NCI-H748 (cell line): Measurements from ENCODE around the gene ARMC9.

Source experiments
- DNase-seq: peaks from one replicate; lab custom pipeline; 2025; ENCODE audit not compliant: unreplicated experiment; lab: John Stamatoyannopoulos, UW

Gene ARMC9

DNA sequence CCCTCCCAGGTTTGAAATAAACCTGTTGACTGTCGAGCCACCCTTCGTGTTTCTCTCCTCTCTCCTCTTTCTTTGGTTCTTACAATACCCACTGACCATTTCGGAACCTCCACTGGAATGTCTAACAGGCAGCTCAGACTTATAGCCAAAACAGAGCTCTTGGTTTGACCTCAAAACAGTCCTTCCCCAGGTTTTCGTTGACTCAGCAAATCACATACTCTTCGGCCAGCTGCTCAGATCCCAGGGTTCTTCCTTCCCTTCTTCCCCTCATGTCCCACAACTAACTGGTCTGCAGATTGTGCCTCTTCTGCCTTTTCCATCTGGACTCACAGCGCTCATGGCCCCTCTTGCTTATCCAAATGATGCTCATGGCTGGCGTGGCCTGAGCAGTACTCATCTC, 4.7 kb downstream of the ARMC9 start:
- no peak for DNase-seq

DNA sequence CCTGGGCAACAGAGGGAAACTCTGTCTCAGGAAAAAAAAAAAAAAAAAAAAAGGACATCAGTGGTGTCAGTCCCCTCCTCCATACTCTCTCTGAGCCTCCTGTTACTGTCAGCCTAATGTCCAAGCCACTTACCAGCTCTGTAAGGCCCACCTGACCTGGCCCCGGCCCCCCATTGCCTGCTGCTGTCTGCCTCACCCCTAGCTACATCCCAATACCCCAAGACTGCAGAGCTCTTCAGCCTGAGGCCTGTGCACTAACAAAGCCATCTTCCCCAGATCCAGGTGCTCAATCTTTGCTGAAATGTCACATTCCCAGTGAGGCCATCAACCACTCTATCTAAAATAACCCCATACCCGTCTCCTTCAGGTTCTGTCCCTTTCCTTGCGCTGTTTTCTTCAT, 5.7 kb downstream of the ARMC9 start:
- no peak for DNase-seq

DNA sequence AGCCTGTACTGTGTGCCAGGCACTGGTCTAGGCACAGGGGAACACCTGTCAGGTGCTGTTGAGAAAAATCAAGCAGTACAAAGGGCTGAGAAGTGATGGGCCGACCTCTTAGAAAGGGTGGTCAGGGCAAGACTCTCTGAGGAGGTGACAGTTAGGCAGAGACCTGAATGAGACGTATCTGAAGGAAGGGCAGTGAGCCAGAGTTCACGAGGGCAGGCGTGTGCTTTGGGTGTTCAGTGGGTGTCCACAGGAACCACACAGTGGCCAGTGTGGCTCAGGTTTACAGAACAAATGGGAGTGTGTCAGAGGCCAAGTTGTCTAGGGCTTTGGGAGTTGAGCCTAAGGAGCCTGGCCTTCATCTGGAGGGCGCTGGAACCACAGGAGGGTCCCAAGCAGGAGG, 6.2 kb downstream of the ARMC9 start:
- DNase-seq: no peak

DNA sequence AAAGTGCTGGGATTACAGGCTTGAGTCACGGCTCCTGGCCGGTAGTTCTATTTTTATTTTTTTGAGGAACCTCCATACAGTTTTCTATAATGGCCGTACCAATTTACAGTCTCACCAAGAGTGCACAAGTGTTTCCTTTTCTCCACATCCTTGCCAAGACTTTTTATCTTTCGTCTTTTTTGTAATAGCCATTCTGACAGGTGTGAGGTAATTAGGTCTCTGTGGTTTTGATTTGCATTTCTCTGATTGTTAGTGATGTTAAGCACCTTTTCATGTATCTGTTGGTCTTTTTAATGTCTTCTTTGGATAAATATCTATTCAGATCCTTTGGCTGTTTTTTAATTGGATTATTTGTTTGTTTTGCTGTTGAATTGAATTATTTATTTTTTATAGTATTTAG, 9.3 kb downstream of the ARMC9 start:
- DNase-seq: no peak

DNA sequence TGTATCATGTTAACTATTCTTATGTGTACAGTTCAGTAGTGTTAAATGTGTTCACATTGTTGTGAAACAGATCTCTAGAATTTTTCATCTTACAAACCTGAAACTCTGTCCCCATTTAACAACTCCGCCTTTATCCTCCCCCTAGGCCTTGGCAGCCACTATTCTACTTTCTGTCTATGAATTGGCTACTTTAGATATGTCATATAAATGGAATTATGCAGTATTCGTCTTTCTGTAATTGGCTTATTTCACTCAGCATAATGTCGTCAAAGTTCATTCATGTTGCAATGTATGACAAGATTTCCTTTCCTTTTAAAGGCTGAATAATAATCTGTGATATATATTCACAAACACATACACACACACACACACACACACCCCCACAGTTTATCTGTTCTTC, 12.4 kb downstream of the ARMC9 start:
- no peak for DNase-seq

DNA sequence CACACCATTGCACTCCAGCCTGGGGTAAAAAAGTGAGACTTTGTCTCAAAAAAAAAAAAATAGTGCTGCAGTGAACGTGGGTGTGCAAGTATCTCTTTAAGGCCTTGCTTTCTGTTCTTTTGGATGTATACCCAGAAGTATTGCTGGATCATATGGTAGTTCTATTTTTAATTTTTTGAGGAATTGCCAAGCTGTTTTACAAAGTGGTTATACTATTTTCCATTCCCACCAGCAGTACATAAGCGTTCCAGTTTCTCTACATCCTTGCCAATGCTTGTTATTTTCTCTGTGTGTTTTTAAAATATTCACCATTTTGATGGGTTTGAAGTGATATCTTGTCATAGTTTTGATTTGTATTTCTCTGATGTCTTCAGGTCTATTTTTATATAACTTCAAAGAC, 13.1 kb downstream of the ARMC9 start:
- no peak for DNase-seq

DNA sequence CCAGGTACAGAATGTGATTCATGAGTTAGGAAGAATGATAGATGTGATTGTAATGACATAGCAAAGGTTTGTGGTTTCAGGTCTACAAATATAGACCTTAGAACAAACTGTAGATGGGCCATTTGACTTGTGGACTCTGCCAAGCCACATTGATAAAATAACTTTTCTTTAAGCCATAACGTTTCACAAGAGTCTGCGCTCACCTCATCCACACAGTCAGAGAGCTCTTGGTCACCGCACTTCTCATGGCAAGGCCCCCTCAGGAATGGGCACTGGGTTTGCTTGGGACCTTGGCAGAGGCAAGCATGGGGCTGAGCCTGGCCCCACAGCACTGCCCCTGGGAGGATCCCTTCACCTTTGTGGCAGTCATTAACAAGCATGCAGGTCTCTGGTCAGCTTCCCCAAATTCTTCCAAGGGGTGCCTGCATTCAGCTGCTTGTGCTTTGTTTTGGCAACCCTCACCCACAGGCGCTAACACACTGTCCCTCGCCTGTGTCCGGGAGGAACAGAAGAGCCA, 14.0 kb downstream of the ARMC9 start:
- DNase-seq: no peak

DNA sequence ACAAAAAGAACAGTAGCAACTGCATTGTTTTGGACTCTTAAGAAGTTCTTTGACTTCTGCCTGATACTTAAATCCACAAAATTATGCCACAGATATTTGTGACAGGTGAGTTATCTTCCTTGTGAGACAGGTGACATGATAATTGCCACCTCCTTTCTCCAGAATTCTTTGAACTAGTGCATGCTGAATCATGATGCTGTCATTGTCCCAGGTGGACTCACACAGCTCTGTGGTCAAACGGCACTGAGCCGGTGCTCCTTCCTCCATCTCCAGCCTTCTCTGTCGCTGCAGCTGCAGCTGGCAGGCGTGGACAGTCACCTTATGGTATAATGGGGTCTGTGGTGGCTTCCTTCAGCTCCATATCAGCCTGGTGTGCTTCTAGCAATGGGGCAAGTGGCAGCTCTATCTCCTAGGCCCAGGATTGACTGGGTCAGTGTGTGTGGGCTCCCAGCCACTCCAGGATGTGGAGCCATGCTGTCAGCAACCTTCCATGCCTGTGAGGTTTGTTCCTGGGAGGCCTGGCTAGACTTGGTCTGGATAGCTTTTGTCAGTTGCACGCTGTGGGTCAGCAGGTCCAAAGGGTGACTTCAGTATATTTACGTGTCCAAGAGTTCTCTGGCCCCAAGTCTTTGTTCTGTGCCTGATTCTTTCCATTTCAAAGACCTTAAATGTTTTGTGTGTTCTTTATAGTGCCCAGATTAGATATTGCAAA, 15.7 kb downstream of the ARMC9 start:
- no peak for DNase-seq

DNA sequence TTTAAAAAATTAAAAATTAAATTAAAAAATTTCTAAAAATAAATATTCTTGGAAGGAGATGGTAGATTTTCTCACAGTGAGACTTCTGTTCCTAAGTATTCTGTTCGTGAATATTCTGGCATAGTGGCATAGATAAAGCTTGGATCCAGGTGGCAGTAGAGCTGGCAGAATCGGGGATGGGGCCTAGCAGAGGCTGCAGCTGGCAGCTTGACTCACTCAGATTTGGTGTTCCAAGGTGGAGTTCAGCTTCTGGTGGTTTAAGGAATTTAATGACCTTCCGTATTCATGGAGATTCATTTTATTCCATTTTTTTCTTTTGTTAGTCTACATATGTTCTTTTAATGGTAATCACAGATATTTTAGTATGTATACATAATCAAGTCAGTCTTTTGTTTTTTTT, 19.9 kb downstream of the ARMC9 start:
- DNase-seq: no peak

DNA sequence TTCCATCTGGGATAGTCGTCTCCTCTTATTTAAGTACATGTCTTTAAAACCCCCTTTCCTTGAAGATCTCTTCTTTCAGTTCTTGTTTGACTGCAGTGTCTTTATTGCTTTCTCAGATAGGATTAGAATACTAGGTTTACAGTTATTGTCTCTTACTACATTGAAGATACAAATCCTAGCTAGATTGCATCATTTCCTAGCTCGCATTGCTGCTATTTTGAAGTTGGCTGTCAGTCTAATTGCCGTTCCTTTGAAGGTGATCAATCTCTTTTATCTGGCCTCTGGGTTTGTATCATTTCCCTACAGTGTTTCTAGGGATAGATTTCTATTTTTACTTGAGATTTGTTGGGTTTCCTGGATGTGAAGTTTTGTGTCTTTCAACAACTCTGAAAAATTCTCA, 20.9 kb downstream of the ARMC9 start:
- no peak for DNase-seq

DNA sequence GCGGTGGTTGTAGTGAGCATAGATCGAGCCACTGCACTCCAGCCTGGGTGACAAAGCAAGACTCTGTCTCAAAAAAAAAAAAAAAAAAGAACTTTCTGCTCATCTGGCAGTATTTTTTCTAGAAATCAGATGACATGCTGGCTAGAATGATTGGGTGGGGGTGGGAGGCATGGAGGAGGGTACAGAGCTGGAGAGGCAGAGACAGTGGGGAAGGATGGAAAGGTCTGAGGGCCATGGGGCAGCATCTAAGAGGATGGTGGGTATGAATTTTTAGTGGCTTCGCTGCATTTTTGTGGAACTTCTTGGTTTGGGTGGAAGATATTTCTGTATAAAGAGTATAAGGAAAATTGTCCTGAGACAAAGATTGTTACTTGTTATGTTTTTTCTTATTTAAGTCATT, 23.3 kb downstream of the ARMC9 start:
- DNase-seq: no peak

DNA sequence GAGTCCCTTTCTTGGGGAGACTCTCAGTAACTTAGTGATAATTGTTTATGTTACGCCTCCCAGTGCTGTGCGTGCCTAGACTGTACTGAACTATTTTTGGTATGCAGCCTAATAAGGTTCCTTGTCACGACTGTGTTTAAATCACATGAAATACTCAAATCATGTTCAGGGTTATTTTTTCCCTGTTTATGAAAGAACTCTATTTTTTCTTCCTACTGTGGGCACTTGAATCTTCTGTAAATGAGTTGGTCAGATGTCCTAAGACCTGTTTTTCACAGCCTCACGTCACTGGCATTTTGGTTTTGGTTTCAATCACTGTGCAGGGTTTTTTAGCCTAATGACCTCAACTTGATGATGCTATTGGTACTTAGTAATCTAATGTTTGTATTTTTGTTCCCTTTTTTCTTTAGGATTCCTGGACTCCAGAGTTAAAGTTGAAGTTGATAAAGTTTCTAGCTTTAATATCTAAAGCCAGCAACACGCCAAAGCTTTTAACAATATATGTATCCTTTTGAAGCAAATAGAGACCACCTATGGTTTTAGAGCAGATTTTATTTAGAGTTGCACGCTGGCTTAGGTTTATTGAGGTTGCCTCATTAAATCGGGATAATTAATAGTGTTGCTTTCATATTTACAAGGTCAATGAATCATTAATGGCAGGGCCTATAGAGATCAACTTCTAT, 24.0 kb downstream of the ARMC9 start:
- no peak for DNase-seq

DNA sequence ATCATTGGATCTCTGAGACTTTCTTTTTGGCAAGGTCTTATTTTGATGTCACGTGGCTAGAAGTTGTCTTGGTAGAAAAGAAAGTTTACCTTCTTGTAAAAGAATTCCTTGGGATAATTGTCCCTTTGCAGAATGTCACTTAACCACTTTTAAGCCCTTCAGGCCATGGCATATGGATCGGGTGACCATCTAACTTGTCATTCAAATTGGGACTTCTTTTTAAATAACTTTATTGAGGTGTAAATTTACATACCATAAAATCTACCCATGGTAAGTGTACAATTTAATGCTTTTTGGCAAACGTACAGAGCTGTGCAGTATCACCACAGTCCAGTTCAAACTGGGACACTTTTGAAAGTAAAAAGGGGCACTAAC, 24.6 kb downstream of the ARMC9 start:
- no peak for DNase-seq

DNA sequence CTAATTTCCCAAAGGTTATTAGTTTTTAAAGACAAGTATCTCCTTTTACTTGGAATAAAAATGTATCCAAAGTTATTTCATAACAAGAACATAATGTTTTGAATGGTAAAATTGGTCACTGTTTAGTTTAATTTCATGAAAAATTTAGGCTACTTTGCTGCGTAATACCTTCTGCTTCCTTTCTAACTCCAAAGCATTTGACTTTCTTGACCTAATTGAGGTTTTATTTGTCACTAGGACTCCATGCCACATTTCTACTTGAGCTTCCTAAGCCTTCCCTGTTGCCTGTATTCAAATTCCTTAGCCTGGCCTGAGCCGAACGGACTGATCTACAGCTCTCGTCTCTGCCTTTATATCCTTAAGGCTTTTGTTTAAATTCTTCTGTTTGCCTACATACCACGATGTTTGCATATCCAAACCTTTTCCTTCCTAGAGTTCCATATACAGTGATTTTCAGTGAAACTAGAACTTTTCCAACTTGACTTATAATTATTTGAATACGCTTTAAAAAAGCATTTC, 25.1 kb downstream of the ARMC9 start:
- no peak for DNase-seq

DNA sequence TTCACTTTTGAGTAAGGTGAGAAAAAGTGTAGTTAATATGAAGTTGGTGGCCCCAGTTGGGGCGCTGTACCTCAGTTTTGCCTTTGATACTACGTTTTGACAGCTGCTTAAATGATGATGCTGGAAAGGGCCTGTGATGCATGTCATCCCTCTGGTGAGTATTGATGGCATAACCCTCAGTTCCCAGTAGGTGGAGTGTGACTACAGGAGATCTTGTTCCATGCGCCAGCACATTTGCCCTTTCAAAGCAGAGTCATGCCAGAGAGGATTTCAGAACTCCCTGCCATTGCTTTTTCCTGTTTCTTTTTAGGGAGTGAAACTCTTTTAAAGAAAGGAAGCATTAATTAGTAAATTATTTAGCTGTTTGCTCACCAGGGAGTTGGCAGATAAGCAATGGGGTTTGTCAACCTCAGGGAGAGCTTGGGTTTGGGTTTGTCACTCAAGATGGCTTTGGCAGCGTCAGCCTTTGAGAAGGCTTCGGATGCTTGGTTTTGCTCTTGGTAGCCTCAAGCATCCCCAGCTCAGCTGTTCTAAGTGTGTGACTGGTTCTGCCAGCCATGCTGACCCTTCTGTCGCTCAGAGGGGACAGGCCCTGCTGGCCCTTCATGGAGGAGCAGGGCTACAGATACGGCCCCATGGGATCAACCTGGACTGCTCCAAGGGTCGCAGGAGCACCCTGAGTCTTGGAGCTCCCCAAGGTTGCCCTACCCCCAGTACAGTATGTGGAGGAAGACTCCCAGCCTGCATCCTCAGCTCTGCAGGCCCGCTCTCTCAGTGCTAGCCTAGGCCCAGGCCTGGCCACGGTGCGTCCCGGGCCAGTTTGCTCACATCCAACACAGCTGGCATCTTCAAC, 29.1 kb downstream of the ARMC9 start:
- DNase-seq: peak; percentile 48

DNA sequence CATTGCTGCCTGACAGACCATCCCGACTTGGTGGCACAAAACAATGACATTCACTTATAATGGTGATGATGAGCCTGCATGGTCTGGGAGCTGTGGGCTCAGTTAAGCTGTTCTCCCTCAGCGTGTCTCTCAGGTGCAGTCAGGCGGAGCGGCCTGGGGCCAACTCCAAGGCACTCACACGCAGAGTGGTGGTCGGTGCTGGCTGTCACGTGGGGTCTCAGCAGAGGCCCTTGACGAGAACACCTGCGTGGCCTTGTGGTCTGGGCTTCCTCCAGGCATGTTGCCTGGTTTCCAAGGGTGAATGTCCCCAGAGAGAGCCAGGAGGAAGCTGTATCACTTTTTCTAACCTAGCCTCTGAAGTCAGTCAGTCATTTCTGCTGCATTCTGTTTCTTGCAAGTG, 29.8 kb downstream of the ARMC9 start:
- no peak for DNase-seq

DNA sequence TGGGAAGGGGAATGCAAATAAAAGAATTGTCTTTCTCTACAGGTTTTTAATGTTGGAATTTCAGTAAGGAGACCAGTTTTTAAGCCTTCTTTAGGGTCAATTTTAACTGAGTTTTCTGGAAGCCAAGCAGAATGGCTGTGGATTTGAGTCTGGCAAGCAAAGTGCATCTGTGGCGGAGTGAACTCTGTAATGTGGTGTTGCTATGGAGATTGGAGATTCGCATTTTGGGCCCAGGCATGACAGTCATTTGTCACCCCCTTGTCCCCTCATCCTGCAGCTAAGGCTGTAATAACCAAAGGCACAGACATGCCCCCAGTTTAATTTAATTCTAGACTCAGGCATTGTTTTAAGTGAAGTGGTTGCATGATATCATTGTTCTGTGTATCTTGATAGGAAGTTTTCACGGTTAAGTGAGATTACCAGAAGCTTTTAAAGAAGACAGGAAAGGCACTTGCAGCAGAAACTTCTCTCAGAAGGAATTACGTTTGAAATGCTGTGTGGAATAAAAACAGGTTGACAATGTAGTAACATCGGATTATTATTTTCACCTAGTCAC, 30.6 kb downstream of the ARMC9 start:
- DNase-seq: no peak

DNA sequence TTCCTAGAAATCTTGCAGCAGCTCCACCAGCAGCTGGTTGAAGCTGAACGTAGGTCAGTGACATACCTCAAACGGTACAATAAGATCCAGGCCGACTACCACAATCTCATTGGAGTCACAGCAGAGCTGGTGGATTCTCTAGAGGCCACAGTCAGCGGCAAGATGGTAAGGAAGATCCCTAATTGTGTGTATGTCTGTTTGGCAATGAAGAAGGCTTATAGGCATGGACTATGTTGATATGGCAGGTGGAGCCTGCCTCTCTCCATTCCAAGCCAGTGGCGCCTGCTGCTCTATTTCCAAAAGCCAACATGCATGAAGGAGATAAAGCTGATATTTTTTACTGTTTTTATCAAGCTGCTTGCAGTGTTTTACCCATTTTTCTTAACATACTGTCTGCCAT, 36.8 kb downstream of the ARMC9 start:
- DNase-seq: no peak

DNA sequence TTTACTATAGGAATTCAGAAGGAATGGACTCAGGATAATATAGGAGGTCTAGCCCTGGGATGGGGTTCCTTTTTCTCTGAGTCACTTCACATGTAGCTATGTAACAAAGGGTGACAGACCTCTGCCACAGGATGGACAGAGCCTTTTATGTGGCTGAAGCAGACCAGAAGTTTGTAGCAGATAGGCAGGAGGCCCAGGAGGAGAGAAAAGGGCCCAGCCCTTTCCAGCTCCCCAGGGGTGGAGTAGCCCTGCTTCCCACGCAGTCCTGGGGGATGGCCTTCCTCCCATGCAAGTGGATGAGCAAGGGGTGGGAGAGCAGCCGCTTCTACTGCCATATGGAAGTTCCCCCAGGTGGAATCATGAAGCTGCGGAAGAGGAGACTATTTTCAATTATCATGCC, 40.3 kb downstream of the ARMC9 start:
- DNase-seq: no peak

DNA sequence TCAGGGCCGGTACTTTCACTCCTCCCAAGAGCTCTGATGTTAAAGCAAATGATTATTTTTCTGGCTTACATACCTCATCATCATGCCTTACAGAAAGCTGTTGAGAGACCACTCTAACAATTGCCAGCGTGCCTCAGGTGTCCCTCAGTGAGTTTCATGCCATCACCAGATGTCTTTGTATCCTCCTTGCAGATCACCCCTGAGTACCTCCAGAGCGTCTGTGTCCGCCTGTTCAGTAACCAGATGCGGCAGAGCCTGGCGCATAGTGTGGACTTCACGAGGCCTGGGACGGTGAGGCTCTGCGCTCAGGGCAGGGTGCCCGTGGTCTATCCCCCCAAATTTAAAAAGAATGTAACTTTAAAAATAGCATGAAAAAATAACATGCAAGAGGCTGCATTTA, 41.3 kb downstream of the ARMC9 start:
- DNase-seq: no peak

DNA sequence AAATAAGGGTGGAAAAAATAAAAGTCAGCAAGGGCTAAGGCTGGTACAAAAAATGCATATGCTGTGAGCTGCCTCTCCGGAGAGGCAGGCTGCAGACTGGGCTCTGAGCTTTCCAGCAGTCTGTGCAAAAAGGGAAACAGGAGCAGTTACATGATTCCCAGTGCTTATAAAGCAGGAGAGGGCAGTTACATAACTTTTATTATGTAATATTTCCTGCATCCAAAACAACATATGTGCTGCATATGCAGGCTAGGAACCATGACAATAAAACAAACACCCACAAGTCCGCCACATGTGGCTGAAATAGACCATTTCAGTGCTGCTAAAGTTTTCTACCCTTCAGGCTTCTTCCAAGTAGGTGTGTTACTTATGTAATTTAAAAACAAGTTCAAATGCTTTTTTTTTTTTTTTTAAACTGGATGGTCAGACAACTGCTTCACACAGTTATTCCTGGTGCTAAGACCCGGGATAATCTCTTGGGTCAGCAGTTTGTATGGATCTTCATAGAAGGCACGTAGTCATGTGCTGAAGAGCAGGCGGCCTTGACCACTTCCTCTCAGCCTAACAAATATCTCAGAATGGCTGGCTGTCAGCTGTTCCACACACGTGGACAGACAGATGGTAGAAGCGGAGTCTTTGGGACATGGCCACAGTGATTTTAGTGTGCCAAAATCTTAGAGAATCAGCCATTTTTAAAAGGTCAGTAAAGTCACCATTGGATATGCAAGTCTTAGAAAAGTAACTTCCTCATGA, 43.5 kb downstream of the ARMC9 start:
- no peak for DNase-seq
